HCEC 1CT (cell line): ENCODE data around the gene PDE4C.

Experiments used
- DNase-seq: peaks from one replicate; pipeline ENCODE4 v3.0.0-alpha.2; 2017

PDE4C gene

DNA sequence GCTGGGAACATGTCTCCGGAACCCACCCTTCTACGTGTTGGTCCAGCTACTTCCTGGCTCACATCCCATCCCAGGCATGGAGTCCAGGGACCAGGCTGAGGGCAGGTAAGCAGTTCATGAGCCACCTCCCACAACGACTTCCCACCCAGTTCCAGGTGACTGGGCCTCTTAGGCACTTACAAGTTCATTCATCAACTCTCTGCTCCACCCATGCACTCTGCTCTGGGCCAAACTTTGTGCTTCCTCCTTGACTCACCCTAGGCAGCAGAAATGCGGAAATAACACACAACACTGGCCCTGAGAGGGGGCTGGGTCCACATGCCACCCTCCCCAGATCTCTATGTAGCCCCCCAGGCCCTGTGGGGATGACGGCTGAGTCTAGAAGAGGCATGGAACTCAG, 27.5 kb upstream of the PDE4C start:
- DNase-seq, result no peak

DNA sequence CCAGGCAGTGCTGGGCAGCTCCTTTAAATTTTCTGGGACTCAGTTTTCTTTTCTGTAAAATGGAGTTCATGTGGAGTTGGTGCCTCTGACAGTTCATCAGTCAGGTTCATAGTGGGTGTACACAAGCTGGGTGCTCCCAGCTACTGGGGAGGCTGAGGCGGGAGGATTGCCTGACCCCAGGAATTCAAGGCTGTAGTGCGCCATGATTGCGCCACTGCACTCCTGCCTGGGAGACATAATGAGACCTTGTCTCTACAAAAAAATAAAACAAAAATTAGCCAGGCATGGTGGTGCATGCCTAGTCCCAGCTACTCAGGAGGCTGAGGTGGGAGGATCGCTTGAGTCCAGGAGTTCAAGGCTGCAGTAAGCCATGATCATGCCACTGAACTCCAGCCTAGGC, 26.9 kb upstream of the PDE4C start:
- DNase-seq, result no peak

DNA sequence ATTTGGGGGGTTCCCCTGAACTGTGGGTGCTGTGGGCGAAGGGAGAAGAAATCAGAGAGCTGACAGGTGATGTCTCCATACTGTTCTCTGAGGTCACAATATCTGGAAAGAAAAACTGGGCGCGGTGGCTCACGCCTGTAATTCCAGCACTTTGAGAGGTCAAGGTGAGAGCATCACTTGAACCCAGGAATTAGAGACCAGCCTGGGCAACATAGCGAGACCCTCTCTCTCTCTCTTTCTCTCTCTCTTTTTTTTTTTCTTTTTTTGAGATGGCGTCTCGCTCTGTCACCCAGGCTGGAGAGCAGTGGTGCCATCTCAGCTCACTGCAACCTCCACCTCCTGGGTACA, 26.1 kb upstream of the PDE4C start:
- no peak for DNase-seq

DNA sequence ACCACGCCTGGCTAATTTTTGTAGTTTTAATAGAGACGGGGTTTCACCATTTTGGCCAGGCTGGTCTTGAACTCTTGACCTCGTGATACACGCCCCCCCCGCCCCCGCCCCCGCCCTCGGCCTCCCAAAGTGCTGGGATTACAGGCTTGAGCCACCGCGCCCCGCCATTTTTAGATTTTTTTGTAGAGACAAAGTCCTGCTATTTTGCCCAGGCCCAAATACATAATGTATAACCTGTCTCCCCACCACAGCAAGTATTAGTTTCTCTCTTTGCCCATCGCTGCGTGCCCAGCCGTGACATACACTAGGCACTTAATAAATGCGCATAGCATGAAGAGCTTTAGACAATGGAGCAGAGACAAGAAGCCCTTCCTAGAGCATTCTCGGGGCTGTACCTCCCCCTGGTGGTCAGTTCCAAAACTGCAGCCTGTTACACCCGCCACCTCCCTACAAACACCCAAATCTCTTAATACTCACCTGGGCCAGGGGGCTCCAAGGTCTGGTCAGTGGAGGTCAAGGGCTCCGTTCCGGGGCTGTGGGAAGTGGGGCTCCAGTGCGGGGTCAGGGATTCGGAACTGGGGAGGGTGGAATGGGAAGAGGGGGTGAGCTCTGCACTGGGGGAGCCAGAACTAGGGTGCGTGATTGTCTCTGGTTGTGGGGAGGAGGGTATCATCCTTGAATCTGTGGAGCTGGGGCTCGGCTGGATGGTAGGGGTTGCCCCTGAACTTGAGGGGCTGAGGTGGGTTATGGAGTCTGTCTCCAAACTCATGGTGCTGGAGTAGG, 25.5 kb upstream of the PDE4C start:
- peak; percentile 47 for DNase-seq

DNA sequence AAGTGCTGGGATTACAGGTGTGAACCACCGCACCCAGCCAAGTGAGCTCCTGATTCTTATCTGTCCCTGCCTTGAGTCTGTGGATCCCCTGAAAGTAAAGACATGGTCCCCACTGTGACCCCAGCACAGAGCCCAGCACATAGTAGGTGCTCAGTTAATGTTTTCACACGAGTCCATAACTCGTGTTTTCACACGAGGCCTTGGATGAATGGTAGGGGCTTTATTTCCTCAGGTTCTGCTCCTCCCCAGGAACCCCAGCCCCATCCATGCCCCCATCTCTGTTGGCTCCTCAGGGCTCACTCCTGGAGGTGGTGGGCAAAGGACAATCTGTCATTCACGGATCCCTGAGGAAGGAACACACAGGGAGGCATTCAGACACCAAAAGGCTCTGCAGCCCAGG, 23.6 kb upstream of the PDE4C start:
- DNase-seq, result no peak

DNA sequence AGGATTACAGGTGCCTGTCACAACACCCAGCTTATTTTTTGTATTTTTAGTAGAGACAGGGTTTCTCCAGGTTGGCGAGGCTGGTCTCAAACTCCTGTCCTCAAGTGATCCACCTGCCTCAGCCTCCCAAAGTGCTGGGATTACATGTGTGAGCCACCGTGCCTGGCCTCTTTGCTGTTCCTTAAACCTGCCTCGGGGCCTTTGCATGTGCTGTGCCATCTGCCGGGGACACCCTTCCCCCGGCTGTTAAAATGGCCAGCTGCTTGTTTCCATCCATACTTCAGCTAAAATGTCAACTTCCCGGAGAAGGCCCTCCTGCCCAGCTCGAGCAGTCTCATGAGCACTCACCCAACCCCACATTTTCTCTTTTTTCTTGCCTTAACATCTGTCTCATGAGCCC, 19.1 kb upstream of the PDE4C start:
- DNase-seq, result no peak

DNA sequence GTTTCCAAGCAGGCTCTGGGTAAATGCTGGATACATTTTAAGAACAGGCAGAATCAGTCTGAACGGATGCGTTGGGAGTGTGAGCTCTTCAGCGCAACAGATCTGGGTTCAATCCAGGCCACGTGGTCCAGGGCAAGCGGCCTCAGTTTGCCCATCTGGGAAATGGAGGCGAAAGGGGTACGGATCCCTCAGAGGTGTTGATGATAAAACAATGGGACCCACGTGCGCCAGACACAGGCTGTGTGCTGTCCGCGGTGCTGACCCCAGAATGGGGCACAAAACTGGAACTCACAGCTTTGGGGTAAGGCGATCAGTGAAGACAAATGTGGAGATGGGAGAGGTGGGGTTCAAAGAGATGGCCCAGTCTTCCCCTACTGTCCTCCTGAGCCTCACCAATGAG, 13.1 kb upstream of the PDE4C start:
- no peak for DNase-seq

DNA sequence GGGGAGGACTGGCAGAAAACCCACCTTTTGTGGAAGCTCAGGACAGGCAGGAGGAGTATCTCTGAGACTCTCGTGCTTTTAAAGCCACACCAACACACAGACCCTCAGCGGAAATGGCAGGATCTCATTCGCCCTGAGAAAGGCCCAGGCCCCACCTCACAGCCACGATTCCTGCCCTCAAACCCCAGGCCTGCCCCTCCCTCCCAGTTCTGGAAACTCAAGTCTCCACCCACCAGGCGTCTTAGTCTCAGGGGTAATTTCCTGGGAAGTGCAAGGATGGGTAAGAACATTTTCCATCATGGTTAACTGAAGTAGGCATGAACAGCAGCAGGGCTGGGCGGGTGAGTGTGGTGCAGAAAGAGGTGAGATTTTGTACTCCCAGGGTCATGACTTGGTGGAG, 8.0 kb upstream of the PDE4C start:
- no peak for DNase-seq

DNA sequence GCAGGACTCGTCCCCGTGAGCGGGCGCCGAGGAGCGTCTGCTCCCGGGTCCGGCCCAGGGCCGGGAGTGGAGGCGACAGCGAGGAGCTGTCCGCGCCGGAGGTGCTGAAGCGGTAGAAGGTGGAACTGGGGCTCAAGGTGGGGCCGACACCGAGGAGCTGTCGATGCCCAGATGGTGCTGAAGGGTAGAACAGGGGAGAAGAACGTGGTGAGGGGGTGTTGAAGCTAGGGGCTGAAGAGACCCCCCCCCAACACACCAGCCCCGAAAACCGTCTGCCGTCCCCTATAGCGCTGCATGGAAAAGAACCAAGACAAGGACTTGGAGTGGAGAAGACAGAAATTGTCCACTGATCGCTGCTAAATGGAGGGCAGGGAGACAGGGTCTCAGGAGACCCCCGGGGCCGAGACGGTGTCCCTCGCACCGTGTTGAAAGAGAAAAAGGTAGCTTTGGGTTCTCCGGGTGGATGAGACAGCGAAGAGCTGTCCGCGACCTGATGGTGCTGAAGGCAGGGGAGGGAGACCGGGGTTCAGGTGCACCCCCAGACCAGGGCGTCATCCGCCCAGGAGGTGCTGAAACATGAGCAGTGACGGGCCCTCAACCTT, 7.1 kb upstream of the PDE4C start:
- DNase-seq, result no peak

DNA sequence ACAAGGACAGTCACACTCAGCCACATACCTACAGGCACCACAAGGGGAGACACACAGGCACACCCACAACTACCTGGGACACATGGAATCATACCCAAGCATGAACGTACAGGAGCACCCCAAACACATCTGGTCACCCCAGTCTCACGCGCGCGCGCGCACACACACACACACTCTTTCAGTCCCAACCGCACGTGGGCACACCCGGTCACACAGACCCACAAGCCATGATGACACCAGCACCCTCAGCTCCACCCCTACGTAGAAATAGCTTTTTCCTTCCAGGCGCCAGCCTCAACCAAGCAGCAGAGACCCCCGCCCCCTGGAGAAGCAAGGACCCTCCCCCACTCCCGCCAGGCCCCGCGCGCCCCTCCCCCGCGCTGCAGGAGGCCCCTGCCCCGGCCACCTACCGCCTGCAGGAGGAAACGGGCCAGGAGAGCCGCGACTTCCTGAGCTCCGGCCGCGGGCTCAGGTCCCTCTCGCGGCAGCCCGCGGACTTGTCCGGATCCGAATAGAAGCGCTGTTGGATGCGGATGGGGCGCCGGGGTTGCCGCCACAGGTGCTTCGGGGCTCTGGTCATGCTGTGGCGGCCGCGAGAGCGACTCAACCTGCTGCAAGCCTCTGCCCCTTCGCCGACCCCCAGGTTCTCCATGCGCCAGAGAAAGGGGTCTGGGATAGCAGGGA, 6.4 kb upstream of the PDE4C start:
- no peak for DNase-seq

DNA sequence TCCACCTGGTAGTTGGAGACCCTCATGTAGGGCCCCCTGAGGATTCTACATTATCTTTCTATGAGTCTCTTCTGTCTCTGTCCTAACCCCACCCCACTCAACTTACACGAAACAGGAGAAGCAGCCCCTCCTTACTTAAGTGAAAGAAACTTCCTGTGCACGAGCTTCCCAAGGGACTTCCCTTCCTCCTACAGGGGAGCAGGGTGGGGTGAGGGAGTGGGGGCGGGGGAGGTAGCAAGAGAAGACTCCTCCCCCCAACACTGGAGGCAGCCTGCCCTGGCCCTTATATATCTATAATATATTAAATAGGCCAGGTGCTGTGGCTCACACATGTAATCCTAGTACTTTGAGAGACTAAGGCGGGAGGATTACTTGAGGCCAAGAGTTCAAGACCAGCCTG, 5.5 kb upstream of the PDE4C start:
- no peak for DNase-seq

DNA sequence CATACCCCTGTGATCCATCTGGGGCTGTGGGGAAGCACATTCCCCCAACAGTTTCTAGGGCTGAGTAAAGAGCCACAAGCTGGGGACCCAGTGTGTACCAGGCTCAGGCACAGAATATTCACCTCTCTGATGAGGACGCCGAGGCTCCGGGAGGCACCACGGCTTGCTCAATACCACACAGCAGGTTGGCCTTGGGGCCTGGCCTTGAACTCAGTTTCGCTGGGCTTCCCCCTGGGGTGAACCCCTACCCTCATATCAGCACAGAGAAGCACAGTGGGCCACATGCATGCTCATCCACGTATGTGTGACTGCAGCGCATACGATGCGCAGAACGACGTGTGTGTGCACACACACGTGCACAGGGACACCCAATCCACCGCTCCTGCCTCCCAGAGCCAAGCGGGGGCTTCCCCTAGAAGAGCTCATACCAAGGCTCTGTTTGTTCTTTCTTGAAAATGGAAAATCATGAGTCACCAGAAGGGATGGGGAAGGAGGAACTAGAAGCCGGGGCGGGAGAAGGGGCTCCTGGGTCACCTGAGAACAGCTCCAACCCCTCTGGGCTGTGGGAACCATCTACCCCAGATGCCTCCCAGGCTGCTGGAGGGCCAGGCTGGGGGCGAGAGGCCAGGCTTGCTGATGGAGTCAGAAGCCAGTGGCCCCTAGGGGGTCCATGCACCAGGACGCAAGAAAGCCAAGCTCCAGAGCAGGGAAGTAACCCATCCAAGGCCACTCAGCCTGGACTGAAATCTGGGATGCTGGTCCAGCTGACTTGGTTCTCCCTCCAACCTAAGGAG, 4.9 kb upstream of the PDE4C start:
- no peak for DNase-seq

DNA sequence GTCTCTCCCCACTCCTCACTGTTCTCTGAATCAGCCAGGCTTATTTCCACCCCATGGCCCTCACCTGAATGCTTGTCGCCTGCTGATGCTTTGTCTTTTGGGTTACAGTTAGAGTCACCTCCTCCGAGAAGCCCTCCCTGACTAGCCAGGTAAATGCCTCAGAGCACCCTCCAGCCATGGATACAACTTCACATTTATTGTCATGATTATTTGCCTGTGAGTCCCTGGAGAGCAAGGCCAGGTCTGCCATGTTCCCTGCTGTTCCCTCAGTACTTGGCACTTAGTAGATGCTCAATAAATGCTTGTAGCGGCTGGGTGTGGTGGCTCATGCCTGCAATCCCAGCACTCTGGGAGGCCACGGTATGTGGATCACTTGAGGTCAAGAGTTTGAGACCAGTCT, 3.7 kb upstream of the PDE4C start:
- DNase-seq, result no peak

DNA sequence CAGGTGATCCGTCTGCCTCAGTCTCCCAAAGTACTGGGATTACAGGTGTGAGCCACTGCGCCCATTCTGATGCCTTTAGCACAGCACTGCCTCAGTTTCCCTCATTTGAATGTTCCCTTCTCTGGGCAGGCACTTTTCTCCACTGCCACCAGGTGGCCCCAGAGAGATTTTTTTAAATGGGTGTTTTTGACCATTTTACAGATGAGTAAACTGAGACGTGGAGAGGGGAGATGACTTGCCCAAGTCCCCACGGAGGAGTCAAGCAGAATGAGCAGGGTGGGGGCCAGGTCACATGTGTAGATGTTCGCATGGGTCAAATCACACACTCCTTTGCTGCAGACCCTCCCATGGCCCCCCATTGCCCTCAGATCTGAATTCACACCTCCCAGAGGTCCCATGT, 3.2 kb upstream of the PDE4C start:
- no peak for DNase-seq

DNA sequence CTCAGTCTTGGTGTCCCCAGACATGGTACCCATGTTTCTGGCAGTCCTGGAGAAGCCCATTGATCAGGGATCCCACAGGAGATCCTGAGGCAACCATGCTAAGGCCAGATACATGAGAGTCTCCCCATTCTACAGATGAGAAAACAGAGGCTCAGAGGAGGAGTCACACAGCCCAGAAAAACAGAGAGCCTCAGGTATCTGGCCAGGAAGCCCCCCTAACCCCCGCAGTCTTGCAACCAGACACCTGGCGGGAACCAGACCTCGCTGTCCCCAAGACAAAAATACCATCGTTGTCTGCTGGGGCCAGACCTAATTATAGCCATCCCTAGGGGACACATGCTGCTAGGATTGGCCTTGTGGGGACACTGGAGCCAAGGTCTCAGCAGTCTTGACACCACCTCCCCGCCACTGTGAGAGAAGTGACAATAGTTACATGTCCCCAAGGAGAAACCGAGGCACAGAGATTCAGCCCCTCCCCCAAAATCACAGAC, 1.6 kb upstream of the PDE4C start:
- DNase-seq, result no peak

DNA sequence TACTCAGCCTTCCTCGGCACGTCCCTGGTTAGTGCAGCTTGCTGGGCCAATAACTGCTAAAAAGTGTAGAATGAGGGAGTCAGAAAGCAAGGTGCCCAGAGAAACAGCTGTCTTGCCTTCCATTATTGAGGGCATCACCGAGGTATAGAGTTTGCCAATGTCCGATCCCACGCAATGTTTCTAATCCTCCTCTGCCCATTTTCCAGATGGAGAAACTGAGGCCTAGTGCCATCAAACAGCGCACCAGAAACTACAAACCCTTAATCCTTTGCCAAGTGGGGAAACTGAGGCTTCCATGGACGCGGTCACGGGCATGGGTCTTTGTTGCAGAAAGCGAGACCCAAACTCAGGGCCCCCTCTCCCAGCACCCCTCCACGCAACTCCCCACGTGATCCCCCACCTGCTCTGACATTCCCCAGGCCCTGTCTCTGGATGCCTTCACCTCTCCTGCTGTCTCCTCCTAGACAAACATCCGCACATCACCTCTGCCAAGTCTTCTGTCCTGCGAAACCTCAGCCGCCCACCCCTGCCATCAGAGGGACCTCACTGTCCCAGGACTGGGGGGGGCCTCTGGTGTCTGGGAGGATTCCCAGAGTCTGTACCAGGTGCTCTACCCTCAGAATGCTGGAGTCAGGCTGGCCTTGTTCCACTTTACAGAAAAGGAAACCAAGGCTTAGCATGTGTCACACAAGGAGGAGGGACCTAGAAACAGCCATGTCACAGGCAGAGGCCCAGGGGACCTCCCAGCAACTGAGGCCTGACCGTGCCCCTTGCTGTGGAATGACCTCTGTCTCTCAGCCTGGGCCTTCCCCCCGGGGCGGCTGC, 930 bp upstream of the PDE4C start:
- DNase-seq, result no peak

DNA sequence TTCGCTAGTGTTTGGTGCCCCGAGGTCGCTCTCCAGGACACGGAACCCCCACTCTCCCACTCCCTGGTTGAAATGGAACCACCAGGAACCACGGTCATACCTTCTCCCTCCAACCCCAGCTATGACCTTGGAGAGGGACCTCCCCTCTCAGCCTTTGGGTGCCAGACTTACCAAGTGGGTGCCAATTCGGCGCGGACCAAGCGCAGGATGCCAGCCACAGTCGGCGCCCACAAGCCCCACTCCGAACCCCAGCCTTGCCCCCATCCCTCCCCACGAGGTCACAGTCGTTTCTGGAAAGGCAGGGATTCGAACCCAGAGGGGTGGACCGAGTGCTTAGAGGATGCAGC, 910 bp downstream of the PDE4C start:
- no peak for DNase-seq

DNA sequence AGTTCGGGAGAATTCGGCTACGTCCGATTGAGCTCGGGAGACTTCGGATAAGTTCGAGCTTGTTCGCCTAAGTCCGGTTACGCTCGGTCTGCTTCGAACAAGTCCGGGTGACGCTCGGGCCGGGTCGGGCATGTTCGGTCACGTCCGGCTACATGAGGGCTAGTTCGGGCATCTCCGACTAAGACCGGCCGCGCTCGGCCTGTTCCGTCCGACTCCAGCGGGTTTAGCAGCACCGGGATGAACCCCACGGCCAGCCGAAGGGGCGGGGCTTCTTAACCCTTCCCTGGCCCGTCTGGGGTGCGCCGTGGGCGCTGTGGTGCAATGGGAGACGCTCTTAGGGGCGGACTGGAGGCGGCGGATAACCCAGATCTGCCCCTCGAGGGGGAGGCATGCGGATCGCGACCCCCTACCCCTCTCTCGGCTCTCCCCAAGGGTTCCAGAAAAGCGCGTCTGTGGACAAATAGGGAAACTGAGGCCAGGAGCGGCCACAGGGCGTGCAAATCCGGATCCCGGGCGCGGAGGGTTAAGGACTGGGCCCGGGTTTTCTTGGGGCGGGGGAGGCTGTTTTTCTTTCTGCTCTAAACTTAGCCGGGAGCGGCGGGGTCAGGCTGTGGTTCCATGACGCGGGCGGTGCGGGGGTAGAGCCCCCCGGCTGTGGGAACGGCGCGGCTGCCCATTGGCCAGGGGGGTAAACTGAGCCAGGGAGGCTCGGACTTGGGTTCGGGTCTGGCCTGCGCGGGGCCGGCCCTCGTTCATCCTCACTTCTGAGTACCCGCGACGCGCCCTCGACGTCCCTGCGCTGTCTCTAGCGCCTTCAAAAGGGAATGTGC, 1.5 kb downstream of the PDE4C start:
- peak; percentile 98 for DNase-seq

DNA sequence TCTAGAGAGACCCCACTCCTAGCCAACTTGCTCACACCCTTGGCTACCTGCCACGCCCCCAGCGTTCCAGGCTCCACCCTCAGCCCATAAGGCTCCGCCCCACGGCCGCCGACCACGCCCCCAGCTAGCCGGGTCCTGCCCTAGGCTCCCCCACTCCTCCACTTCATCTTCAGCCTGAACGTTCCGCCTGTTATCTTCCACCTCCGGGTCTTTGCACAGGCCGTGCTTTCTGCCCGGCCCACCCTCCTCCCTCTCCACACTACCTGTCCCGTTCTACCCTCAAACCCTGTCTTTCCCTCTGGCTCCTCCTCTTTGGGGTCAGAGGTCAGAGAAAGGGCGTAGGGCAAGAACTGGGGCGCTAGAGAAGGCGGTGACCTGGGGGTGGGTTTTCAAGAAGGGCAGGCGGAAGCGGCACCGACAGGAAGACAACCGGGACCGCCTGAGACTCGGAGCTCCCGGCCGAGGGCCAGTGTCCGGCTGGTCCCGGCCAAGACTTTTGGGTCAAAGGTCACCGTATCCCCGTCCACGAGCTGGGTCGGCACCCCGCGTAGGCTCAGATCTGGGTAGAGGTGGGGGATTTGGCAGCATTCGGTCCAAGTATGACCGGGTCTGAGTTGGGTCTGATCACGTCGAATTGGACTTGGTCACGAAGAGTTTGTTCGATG, 2.2 kb downstream of the PDE4C start:
- DNase-seq, result no peak

DNA sequence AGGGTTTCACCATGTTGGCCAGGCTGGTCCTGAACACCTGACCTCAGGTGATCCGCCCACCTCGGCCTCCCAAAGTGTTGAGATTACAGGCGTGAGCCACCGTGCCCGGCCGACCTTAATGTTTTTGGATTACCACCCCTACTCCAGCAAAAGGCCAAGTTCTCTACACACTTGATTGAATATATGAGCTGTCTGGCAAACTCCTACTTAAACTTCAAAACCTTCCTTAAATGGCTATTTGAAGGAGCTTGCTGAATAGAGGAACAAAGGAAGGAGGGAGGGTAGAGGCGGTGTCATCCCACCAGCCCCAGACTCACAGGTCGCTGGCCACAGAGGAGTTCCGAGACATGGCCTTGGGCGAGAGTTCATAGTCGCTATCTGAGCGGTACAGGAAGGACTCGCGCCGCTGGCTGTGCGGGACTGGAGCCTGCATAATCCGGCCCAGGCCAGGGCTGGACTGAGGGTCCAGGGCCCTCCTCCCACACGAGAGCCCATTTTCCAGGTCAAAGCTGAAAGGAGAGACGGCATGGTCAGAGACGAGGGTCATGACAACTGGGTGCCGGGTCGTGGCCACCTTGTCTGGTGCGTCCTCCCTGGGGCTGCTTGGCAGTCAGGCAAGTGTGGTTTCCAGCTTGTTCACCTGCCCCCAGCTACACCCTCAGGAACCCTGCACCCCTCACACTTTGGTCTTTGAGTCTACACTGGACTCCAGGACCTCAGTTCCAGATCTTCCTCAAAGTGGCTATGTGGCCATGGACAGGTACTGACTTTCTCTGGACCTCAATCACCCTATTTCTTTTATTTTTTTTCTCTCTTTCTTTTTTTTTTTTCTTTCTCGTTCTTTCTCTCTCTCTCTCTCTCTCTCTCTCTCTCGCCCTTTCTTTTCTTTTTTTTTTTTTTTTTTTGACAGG, 4.2 kb downstream of the PDE4C start:
- no peak for DNase-seq
